Left forelimb (tissue), 1 donor: ENCODE data around the gene SEC24D.
"Not testable (repeated sequence)": the region's sequence is repeated elsewhere in the genome, so short reads cannot be mapped to it uniquely, and the experiment has no call there.

Experiments
- DNase-seq: peaks from one replicate; pipeline ENCODE4 v3.0.0-alpha.2; 2018; ENCODE audit warnings: low spot score

The SEC24D gene

GRCh38 chr4:118835571-118836300 lies at the start of gene SEC24D:
Gene SEC24D, minus strand, starts transcription at chr4:118836126. Its CDS starts 2,430 bp downstream, at chr4:118833696.
- peak; percentile 94 for DNase-seq

GRCh38 chr4:118884716-118885115 lies 48.8 kb upstream of the SEC24D start:
- DNase-seq = no peak

GRCh38 chr4:118883861-118884260 lies 47.9 kb upstream of the SEC24D start:
- DNase-seq = no peak

GRCh38 chr4:118881512-118882146 lies 45.7 kb upstream of the SEC24D start:
- DNase-seq = no peak

- DNase-seq = no peak
Measured at GRCh38 chr4:118879409-118879808, 43.5 kb upstream of the SEC24D start.

GRCh38 chr4:118878507-118878906 lies 42.6 kb upstream of the SEC24D start:
- DNase-seq = not testable (repeated sequence)

- DNase-seq = no peak
Measured at GRCh38 chr4:118877797-118878196, 41.9 kb upstream of the SEC24D start.

- DNase-seq = no peak
Measured at GRCh38 chr4:118872181-118872580, 36.3 kb upstream of the SEC24D start.

GRCh38 chr4:118869808-118870342 lies 33.9 kb upstream of the SEC24D start:
- no peak for DNase-seq

- no peak for DNase-seq
Measured at GRCh38 chr4:118867311-118868067, 31.6 kb upstream of the SEC24D start.

- no peak for DNase-seq
Measured at GRCh38 chr4:118866442-118866841, 30.5 kb upstream of the SEC24D start.

- no peak for DNase-seq
Measured at GRCh38 chr4:118865091-118865708, 29.3 kb upstream of the SEC24D start.

GRCh38 chr4:118858779-118859178 lies 22.9 kb upstream of the SEC24D start:
- DNase-seq = no peak

GRCh38 chr4:118857760-118858159 lies 21.8 kb upstream of the SEC24D start:
- DNase-seq = no peak

GRCh38 chr4:118850488-118851173 lies 14.7 kb upstream of the SEC24D start:
- no peak for DNase-seq

- no peak for DNase-seq
Measured at GRCh38 chr4:118849867-118850487, 14.1 kb upstream of the SEC24D start.

- DNase-seq = no peak
Measured at GRCh38 chr4:118848901-118849300, 13.0 kb upstream of the SEC24D start.

GRCh38 chr4:118848242-118848641 lies 12.3 kb upstream of the SEC24D start:
- DNase-seq = no peak

GRCh38 chr4:118846979-118847378 lies 11.1 kb upstream of the SEC24D start:
- no peak for DNase-seq

- DNase-seq = no peak
Measured at GRCh38 chr4:118845552-118846050, 9.7 kb upstream of the SEC24D start.

GRCh38 chr4:118843237-118843636 lies 7.3 kb upstream of the SEC24D start:
- no peak for DNase-seq
